ENCODE data around the gene TMA16.

DNA sequence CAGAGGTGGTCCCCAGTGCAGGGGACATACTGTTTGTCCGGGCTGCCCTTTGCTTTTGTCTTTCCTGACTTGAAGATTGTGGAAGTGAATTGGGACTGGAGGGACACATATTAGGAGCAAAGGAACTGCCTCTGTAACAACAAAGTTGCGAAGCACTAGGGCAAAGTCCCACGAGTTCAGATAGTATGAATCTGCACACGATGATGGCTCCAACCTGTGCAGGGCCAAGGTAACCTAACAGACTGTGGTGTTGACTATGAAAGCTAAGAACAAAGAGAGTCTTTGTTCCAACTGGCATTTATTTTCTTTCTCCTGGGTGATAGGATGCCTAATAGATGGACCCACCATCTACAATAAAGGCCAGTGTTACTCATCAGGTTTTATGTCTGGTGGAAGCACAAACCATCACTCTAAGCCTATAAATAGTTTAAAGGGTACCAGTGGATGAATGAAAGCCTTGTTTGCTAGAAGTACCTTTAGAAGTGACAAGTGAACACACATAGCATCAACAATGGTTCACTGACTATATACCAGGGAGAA, 71.8 kb downstream of the TMA16 start:
- TF ChIP-seq, protein P1, sequence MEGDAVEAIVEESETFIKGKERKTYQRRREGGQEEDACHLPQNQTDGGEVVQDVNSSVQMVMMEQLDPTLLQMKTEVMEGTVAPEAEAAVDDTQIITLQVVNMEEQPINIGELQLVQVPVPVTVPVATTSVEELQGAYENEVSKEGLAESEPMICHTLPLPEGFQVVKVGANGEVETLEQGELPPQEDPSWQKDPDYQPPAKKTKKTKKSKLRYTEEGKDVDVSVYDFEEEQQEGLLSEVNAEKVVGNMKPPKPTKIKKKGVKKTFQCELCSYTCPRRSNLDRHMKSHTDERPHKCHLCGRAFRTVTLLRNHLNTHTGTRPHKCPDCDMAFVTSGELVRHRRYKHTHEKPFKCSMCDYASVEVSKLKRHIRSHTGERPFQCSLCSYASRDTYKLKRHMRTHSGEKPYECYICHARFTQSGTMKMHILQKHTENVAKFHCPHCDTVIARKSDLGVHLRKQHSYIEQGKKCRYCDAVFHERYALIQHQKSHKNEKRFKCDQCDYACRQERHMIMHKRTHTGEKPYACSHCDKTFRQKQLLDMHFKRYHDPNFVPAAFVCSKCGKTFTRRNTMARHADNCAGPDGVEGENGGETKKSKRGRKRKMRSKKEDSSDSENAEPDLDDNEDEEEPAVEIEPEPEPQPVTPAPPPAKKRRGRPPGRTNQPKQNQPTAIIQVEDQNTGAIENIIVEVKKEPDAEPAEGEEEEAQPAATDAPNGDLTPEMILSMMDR (conservative IDR thresholded peaks at IDR 0.05 in 1 of 2, IDR thresholded peaks at IDR 0.05 in 1 of 2; ENCODE audit: low read depth in 1 of 2, low read length in 2 of 2) = no peak
- TF ChIP-seq EZH2 (IDR thresholded peaks at IDR 0.05; ENCODE audit: low read length, missing control alignments) = no peak
